ENCODE results near the gene CXCL12.

DNA sequence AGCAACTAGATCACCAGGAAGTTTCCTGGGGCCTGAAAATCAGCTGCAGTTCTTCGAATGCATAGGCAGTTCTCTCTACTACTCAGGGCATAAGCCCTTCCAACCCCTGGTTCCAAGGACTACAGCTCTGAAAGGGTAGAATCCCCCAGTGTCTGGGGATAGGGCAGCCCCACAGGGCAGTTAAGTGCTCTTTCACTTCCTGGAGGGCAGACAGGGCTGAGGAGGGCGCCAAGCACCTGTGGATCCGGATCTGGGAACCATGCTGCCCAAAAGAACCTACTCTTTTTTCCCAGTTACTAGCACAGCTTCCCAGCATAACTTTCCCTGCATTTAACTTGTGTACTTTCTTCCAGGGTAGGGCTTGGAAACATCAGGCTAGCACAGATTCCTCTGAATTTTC, 41.1 kb downstream of the CXCL12 start:
- TF ChIP-seq POLR2A (IDR thresholded peaks at IDR 0.05): no peak
- TF ChIP-seq, protein P1, sequence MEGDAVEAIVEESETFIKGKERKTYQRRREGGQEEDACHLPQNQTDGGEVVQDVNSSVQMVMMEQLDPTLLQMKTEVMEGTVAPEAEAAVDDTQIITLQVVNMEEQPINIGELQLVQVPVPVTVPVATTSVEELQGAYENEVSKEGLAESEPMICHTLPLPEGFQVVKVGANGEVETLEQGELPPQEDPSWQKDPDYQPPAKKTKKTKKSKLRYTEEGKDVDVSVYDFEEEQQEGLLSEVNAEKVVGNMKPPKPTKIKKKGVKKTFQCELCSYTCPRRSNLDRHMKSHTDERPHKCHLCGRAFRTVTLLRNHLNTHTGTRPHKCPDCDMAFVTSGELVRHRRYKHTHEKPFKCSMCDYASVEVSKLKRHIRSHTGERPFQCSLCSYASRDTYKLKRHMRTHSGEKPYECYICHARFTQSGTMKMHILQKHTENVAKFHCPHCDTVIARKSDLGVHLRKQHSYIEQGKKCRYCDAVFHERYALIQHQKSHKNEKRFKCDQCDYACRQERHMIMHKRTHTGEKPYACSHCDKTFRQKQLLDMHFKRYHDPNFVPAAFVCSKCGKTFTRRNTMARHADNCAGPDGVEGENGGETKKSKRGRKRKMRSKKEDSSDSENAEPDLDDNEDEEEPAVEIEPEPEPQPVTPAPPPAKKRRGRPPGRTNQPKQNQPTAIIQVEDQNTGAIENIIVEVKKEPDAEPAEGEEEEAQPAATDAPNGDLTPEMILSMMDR (IDR thresholded peaks at IDR 0.05): no peak
